Kidney tubule cell (primary cell): Measurements from ENCODE around the gene NRARP.
A peak's percentile ranks its signal among the peaks of the same experiment; 100 is the strongest.

Experiments used
- DNase-seq: peaks from one replicate; pipeline ENCODE4 v3.0.0-alpha.2; 2018; ENCODE audit warnings: low spot score

Gene NRARP

DNA sequence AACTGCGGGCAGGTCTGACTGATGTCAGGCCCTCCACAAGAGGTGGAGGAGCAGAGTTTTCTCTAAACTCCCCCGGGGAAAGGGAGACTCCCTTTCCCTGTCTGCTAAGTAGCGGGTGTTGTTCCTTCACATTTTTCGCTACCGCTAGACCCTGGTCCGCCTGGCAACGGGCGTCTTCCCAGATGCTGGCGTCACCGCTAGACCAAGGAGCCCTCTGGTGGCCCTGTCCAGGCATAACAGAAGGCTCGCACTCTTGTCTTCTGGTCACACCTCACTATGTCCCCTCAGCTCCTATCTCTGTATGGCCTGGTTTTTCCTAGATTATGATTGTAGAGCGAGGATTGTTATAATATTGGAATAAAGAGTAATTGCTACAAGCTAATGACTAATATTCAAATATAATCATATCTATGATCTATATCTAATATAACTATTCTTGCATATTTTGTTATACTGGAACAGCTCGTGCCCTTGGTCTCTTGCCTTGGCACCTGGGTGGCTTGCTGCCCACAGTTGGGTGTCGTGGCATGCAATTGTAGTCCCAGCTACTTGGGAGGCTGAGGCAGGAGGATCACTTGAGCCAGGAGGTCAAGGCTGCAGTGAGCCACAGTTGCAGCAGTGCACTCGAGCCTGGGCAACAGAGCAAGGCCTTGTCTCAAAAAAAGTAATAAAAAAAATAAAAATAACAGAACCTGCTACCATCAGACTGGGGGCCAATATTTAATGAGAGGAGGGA is 39.7 kb downstream of the NRARP start:
- DNase-seq = peak; percentile 33

DNA sequence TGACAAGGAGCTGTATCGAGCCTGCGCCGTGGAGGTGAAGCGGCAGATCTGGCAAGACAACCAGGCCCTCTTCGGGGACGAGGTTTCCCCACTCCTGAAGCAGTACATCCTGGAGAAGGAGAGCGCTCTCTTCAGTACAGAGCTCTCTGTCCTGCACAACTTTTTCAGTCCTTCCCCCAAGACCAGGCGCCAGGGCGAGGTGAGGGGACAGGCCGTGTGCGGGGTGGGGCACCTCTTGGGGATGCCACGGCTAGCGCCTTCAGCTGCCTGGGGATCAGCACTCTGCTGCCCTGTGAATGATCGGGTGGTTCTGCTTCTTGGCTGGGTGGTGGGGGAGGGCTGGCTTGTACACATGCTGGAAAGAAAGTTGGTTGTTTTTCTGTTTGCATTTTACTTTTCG is 45.2 kb downstream of the NRARP start:
- DNase-seq = no peak

DNA sequence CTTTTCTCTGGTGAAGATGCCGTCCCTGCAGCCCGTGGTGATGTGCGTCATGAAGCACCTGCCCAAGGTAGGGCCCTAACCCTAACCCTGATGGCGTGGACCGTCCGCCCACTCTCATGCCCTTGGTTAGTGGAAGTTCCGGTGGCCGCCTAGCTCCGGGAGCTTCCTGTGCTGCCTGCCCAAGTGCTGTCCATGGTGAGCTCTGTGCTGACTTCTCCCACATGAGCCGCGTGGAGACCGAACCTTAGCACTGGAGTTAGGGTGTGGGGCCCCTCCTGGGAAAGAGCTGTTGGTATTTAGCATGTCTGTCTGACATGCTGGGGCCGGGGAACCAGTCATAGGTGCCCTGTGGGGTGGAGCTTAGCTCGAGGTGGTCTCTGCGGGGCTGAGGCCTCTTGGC is 45.7 kb downstream of the NRARP start:
- no peak for DNase-seq

DNA sequence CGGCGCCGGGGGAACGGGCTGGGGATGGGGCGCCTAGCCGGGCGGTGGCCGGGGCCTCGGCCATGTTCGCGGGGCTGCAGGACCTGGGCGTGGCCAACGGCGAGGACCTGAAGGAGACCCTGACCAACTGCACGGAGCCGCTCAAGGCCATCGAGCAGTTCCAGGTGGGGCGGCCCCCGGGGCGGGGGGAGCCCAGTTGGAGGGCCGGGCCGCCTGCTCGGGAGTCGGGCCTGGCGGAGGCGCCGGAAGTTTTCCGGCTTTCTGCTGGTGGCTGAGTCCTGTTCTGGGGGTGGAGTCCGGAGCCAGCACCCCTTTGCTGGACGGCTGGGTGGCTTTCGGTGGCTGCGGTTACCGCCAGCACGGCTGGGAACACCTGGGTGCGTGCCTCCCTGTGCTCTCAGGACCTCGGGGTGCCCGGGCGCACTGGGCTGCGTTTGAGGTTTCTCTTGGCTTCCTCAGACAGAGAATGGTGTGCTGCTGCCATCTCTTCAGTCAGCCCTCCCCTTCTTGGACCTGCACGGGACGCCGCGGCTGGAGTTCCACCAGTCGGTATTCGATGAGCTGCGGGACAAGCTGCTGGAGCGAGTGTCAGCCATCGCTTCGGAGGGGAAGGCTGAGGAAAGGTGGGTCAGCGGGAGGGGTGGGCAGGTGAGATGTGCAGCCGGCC is 46.5 kb downstream of the NRARP start:
- DNase-seq = peak; percentile 58

DNA sequence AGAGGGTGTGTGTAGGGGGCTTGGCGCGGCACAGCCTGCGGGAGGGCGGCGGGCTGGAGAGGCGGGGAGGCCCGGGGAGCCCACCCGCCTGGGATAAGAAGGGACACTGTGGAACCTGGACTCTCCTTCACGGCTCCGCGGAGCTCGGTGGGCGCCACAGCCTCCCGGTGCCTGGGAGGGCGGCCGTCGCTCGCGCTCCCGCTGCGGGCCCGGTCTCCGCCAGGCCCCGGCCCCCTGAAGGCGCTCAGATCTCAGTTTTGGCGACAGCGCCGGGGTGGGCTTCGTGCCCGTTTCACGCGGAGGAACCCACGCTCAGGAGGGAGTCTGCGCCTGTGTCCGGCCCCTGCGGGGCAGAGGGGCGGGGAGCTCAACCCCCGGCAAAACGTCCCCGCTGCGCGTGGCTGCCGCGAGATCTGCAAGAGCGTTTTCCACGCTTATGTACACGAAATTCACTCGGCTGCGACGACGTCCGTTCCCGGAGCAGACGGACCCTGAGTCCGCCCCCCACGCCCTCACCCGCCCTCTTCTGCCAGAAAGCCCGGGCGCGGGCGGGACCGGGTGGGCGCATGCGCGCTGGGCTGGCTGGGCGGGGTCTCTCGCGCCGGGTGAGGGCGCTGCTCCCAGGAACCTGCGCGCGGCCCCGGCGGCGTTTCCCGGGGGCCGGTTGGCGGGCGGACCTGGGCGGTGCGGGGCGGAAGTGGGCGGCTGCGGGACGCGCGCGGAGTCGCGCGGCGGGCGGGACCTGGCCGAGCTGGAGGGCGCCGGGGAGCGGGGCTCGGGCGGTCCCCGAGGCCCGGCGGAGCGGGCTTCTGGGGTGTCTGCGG is 47.2 kb downstream of the NRARP start, which contains the start of gene NELFB:
TSS of gene NELFB (plus strand) at position 704 of the 824 bp plus-strand sequence.
- DNase-seq = peak; percentile 90

DNA sequence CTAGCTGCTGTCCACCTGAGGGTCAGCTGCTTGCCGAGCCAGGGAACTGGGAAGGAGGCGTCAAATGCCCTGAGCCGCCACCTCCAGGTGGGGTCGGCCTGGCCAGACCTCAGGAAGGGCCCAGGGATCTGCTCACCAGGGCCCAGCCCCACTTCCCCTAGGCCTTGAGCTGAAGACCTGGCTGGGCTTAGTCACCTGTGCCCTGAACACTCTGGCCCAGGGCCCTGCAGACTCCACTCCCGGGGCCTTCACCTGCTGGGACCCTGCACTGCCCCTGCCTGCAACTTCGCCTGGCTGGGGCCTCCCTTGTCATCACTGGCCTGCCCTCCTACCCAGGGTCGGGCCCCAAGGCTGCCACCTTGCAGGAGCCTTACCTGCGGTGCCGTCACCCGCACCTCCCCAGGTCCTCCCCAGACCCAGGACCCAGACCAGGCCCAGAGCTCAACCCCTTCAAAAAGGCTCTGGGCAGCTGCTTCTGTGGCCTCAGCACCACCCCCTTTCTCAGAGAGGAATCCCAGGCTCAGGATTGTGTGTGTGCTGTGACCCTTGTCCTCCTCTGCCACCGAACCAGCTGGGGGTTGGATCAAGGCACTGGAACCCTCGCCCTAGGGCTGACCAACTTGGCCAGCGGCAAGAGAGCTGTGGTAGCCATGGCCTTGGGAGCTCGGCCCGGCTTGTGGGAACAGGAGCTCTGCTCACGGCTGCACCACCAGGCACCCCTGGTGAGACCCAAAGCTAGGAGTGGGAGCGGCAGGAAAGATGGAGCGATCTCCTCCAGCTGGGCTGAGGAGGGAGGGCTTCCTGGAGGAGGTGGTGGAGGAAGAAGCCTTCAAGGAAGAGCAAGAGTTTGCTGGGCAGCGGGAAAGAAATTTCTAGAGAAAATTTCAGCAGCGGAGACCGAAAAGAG is 48.1 kb downstream of the NRARP start:
- DNase-seq = peak; percentile 30

DNA sequence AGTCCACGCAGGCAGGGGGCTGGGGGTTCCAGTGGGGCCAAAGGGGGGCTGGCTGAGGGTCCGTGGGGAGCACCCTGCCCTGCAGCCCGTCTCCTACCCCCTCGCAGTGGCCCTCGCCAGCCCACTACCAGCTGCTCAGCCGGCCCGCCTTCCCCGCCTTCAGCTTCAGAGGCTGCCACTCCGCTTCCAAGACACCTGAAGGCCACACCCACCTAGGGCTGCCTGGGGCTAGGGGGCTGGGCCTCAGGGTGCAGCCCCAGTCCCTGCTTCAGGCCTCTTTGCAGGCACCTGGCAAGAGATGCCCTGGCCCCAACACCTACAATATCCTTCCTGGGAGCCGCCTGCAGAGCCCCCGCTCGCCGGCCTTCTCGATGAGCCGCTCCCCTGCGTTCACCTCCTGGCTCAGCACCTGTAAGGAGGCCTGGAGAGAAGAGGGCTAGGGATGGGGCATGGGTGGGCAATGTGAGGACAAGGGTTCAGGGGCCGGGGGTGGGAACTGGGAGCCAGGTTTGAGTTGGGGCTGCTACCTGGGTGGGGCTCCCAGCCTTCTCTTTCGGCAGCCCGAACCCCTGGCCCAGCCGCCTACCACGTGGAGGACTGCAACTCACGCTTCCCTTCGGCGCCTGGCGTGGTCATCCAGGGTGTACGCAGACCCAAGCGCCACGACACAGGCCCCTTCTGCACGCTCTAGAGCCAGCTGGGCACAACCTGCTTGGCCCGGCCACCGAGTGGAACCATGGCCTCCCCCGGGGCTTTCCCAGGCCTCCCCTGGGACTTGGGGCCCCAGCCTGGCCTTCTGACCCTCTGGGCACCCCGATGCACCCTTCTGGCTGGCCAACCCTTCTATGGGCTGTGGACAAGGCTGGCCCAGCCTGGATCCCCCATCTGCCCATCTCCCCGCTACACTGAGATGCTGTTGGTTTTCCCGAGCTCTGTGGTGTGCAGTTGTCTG is 49.2 kb downstream of the NRARP start:
- no peak for DNase-seq

DNA sequence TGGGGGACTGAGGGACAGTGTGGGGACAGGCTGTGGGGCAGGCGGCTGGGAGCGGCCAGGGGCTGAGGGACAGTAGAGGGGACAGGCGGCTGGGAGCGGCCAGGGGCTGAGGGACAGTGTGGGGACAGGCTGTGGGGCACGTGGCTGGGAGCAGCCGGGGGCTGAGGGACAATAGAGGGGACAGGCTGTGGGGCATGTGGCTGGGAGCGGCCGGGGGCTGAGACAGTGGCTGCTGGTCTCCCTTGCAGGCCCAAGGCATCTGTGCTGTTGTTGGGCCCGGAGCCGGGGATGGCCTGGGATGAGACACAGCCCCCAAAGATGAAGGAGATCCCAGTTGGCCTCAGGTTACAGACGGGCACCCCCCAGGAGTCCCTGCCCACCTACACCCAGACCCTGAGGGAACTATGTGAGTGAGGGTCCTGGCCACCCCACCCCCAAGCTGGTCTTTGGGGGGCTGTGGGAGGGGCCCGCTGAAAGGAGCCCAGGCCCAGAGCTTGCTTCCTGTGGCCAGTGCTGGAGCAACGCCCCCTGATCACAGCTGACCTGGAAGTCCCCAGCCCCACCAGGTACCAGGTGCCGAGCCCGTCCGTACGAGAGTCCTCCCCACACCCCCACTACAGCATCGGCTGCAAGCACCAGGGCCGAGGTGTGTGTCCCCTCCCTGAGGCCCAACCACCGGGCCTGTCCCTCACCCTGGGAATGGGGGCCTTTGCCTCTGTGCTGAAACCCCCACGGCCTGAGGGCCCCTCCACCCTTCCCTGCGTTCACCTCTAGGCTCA is 50.4 kb downstream of the NRARP start:
- no peak for DNase-seq

DNA sequence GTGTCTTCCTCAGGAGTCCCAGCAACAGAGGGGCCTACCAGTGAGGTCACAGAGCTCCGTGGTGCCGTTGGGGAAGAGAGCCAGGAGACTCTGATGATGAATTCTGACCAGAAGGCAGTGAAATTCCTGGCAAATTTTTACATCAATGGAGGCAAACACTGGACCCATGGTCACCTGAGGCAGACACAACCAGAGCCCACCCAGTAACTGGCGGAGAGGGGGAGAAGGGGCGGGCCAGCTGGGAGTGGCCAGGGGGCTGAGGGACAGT is 50.9 kb downstream of the NRARP start, which contains the start of gene STPG3:
TSS of gene STPG3 (plus strand) at position 93 of the 268 bp plus-strand sequence. CDS start at position 94, 1 bp downstream.
- no peak for DNase-seq

DNA sequence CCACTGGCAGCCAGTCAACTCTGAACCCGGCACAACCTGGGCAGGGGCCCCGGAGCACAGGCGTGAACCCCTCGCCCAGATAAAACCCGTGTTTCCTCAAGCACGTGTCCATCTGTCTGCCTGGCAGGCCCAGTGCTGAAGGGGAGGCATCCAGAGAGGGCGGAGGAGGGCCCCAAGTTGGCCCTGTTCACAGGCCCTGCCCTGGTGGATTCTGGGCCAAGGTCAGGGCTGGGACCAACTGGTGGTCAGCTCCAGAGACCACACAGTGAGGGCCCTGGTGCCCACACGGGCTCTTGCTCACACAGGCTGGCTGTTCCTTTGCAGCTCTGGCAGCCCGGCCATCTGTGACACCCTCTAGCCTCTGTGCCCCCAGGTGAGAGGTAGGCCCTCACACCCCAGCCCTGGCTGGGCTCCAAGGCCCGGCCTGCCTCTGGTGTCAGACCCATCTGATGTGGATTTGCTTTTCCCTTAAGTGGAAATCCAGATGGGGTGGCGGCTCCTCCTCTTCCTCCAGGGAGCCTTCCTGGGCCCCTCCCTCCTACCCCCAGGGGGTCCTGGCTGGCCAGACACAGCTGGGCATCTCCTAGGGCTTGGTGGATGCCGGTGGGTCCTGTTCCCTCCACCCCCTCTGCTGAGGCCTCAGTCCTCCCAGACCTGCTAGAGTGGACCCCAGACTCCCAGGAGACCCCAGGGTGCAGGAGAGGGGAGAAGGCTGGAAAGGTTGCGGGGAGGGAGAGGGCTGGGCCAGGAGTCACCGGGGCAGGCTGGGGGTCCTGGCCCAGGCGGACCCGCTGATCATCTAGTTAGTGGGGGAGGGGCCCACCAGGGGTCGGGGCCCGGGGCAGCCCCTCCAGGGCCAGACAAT is 51.5 kb downstream of the NRARP start:
- DNase-seq = no peak
